Mesendoderm (in vitro differentiated cells): ENCODE data around the gene TRA2A.
A peak's percentile ranks its signal among the peaks of the same experiment; 100 is the strongest.

Experiments
- DNase-seq: peaks from one replicate; pipeline ENCODE4 v3.0.0; 2013
- H2AK5ac ChIP-seq: 2 replicates; pipeline ENCODE4 v1.6.1; 2013; ENCODE audit warnings: low read length, inconsistent platforms
- H2BK120ac ChIP-seq: 2 replicates; pipeline ENCODE4 v1.6.1; 2013; ENCODE audit warnings: low read depth, mild to moderate bottlenecking, low read length, moderate library complexity, mixed read lengths
- H2BK15ac ChIP-seq: replicated peaks from 2 replicates; pipeline ENCODE4 v1.6.1; 2013; ENCODE audit warnings: low read depth, mild to moderate bottlenecking, moderate library complexity
- H2BK5ac ChIP-seq: 2 replicates; pipeline ENCODE4 v1.6.1; 2013; ENCODE audit warnings: low read length, inconsistent platforms
- H3K18ac ChIP-seq: 2 replicates; pipeline ENCODE4 v1.6.1; 2013; ENCODE audit warnings: mild to moderate bottlenecking, low read length, mixed read lengths
- H3K23ac ChIP-seq: one replicate; pipeline ENCODE4 v1.6.1; 2013; ENCODE audit warnings: low read length
- H3K27ac ChIP-seq: 2 replicates; pipeline ENCODE4 v1.5.1; 2013; ENCODE audit warnings: low read depth, mild to moderate bottlenecking, inconsistent platforms, low read length, moderate library complexity
- H3K27me3 ChIP-seq: 2 replicates; pipeline ENCODE4 v1.6.1; 2013; ENCODE audit warnings: low read length, control low read depth, mild to moderate bottlenecking, inconsistent platforms; ENCODE audit not compliant: insufficient read depth, poor library complexity
- H3K36me3 ChIP-seq: 2 replicates; pipeline ENCODE4 v1.6.1; 2013; ENCODE audit warnings: low read length, inconsistent platforms; ENCODE audit not compliant: control insufficient read depth, insufficient read depth
- H3K4ac ChIP-seq: one replicate; pipeline ENCODE4 v1.6.1; 2013; ENCODE audit warnings: low read depth, mild to moderate bottlenecking, low read length, moderate library complexity
- H3K4me1 ChIP-seq: 2 replicates; pipeline ENCODE4 v1.6.1; 2013; ENCODE audit warnings: low read depth, low read length, inconsistent platforms; ENCODE audit not compliant: control insufficient read depth
- H3K4me2 ChIP-seq: 2 replicates; pipeline ENCODE4 v1.6.1; 2013; ENCODE audit warnings: low read length
- H3K4me3 ChIP-seq: 2 replicates; pipeline ENCODE4 v1.5.1; 2013; ENCODE audit warnings: mild to moderate bottlenecking, low read length
- H3K56ac ChIP-seq: one replicate; pipeline ENCODE4 v1.6.1; 2013; ENCODE audit warnings: low read length
- H3K79me1 ChIP-seq: 2 replicates; pipeline ENCODE4 v1.6.1; 2013; ENCODE audit warnings: low read length, inconsistent platforms
- H3K79me2 ChIP-seq: 2 replicates; pipeline ENCODE4 v1.6.1; 2013; ENCODE audit warnings: mild to moderate bottlenecking, low read length; ENCODE audit not compliant: control insufficient read depth, insufficient read depth
- H3K9ac ChIP-seq: 2 replicates; pipeline ENCODE4 v1.6.1; 2013; ENCODE audit warnings: low read length, inconsistent platforms
- H4K5ac ChIP-seq: one replicate; pipeline ENCODE4 v1.6.1; 2013; ENCODE audit warnings: low read length
- H4K8ac ChIP-seq: one replicate; pipeline ENCODE4 v1.6.1; 2013; ENCODE audit warnings: low read depth, mild to moderate bottlenecking, control low read depth, low read length, moderate library complexity
- WGBS: extraction: QIAGEN DNeasy Blood & Tissue Kit; methylation state at CpG from one replicate; pipeline ENCODE4 v1.1.7; 2013; ENCODE audit warnings: low lambda C conversion rate, missing lambda C conversion rate; ENCODE audit not compliant: insufficient coverage; ENCODE audit errors: extremely low coverage; 5-methylcytosine and 5-hydroxymethylcytosine counted together

The TRA2A gene

GRCh38 chr7:23472046-23472445, 59.7 kb downstream of the TRA2A start:
- no CpG with 5 or more reads among the region's 6 CpGs for WGBS
- H3K4me2 ChIP-seq = no peak overlapping the region

GRCh38 chr7:23471106-23471859, 60.5 kb downstream of the TRA2A start:
- peaks cover 2% of the 10 kb centered on the region for H3K4me1 ChIP-seq
- no peak overlapping the region for H2AK5ac ChIP-seq
- peak overlapping the region; percentile 72 for H3K23ac ChIP-seq
- H3K18ac ChIP-seq = peak overlapping the region; percentile 94
- H3K79me2 ChIP-seq = peaks cover 37% of the 10 kb centered on the region
- peak overlapping the region; percentile 97 for H3K9ac ChIP-seq
- no peak overlapping the region for H4K5ac ChIP-seq
- peak overlapping the region; percentile 97 for H3K56ac ChIP-seq
- peak overlapping the region; percentile 85 for H2BK120ac ChIP-seq
- H4K8ac ChIP-seq = no peak overlapping the region
- peaks cover 2% of the 10 kb centered on the region for H3K79me1 ChIP-seq
- H3K4ac ChIP-seq = peak overlapping the region; percentile 93
- DNase-seq = peak; percentile 97
- no peak overlapping the region for H2BK15ac ChIP-seq
- peak overlapping the region; percentile 96 for H3K27ac ChIP-seq
- H3K36me3 ChIP-seq = no peaks in the 10 kb centered on the region
- H2BK5ac ChIP-seq = peak overlapping the region; percentile 82
- peak overlapping the region; percentile 82 for H3K4me3 ChIP-seq
- peak overlapping the region; percentile 77 for H3K4me2 ChIP-seq
- H3K27me3 ChIP-seq = no peaks in the 10 kb centered on the region
- no CpG with 5 or more reads among the region's 44 CpGs for WGBS

More at GRCh38 chr7:23472046-23472445, 59.7 kb downstream of the TRA2A start:
- Histone ChIP-seq H3K56ac (no peak overlapping the region), H2BK5ac (no peak overlapping the region), H3K18ac (no peak overlapping the region), H3K79me2 (peaks cover 41% of the 10 kb centered on the region), H3K4me3 (no peak overlapping the region), H3K27me3 (no peaks in the 10 kb centered on the region), H4K8ac (no peak overlapping the region), H3K27ac (no peak overlapping the region), H2BK120ac (no peak overlapping the region), H4K5ac (no peak overlapping the region), H3K4ac (no peak overlapping the region), H3K4me1 (peaks cover 2% of the 10 kb centered on the region), H3K23ac (no peak overlapping the region), H2BK15ac (no peak overlapping the region), H3K9ac (no peak overlapping the region), H3K36me3 (no peaks in the 10 kb centered on the region), H2AK5ac (no peak overlapping the region), H3K79me1 (peaks cover 2% of the 10 kb centered on the region)
- no peak for DNase-seq

GRCh38 chr7:23470330-23471105, 61.3 kb downstream of the TRA2A start, which contains the start of gene IGF2BP3:
Gene IGF2BP3, minus strand, starts transcription at chr7:23470491. Its CDS starts 381 bp downstream, at chr7:23470110.
- Histone ChIP-seq H2BK5ac (peak within 1 kb of the TSS; percentile 64), H3K18ac (peak within 1 kb of the TSS; percentile 100), H3K23ac (peak within 1 kb of the TSS; percentile 97), H3K4me1 (peaks cover 5% of the 10 kb centered on the region), H2AK5ac (no peak within 1 kb of the TSS), H4K5ac (no peak within 1 kb of the TSS), H3K79me2 (peaks cover 44% of the 10 kb centered on the region), H4K8ac (no peak within 1 kb of the TSS), H3K27me3 (no peaks in the 10 kb centered on the region), H3K4ac (peak within 1 kb of the TSS; percentile 96), H3K79me1 (peaks cover 5% of the 10 kb centered on the region), H2BK120ac (peak within 1 kb of the TSS; percentile 96), H2BK15ac (no peak within 1 kb of the TSS), H3K27ac (peak within 1 kb of the TSS; percentile 96), H3K9ac (peak within 1 kb of the TSS; percentile 97), H3K36me3 (no peaks in the 10 kb centered on the region), H3K4me3 (peak within 1 kb of the TSS; percentile 82), H3K56ac (peak within 1 kb of the TSS; percentile 97), H3K4me2 (peak within 1 kb of the TSS; percentile 85)
- no CpG with 5 or more reads among the region's 34 CpGs for WGBS
- DNase-seq = peak; percentile 99

- peak overlapping the region; percentile 85 for H3K4me2 ChIP-seq
Measured at GRCh38 chr7:23469961-23470250, 61.9 kb downstream of the TRA2A start.

GRCh38 chr7:23469150-23469960, 62.4 kb downstream of the TRA2A start:
- no peak overlapping the region for H2BK15ac ChIP-seq
- peaks cover 47% of the 10 kb centered on the region for H3K79me2 ChIP-seq
- DNase-seq = peak; percentile 46
- no CpG with 5 or more reads among the region's 91 CpGs for WGBS
- H3K4ac ChIP-seq = peak overlapping the region; percentile 96
- peak overlapping the region; percentile 100 for H3K18ac ChIP-seq
- peak overlapping the region; percentile 97 for H3K23ac ChIP-seq
- no peaks in the 10 kb centered on the region for H3K27me3 ChIP-seq
- peaks cover 6% of the 10 kb centered on the region for H3K79me1 ChIP-seq
- H2AK5ac ChIP-seq = peak overlapping the region; percentile 24
- H3K36me3 ChIP-seq = no peaks in the 10 kb centered on the region
- H2BK120ac ChIP-seq = peak overlapping the region; percentile 96
- H4K5ac ChIP-seq = no peak overlapping the region
- peak overlapping the region; percentile 64 for H2BK5ac ChIP-seq
- peak overlapping the region; percentile 82 for H3K4me3 ChIP-seq
- peak overlapping the region; percentile 85 for H3K4me2 ChIP-seq
- peak overlapping the region; percentile 96 for H3K27ac ChIP-seq
- peak overlapping the region; percentile 97 for H3K9ac ChIP-seq
- H4K8ac ChIP-seq = no peak overlapping the region
- H3K56ac ChIP-seq = peak overlapping the region; percentile 97
- H3K4me1 ChIP-seq = peaks cover 6% of the 10 kb centered on the region

More at GRCh38 chr7:23469961-23470250, 61.9 kb downstream of the TRA2A start:
- Histone ChIP-seq H2BK15ac (no peak overlapping the region), H2AK5ac (no peak overlapping the region), H3K27me3 (no peaks in the 10 kb centered on the region), H3K4ac (peak overlapping the region; percentile 96), H3K4me1 (peaks cover 6% of the 10 kb centered on the region), H3K56ac (peak overlapping the region; percentile 97), H4K5ac (no peak overlapping the region), H3K23ac (peak overlapping the region; percentile 72), H3K36me3 (no peaks in the 10 kb centered on the region), H3K27ac (peak overlapping the region; percentile 96), H3K9ac (peak overlapping the region; percentile 97), H3K79me2 (peaks cover 46% of the 10 kb centered on the region), H3K4me3 (peak overlapping the region; percentile 82), H3K18ac (peak overlapping the region; percentile 100), H2BK120ac (peak overlapping the region; percentile 96), H2BK5ac (peak overlapping the region; percentile 54), H3K79me1 (peaks cover 6% of the 10 kb centered on the region), H4K8ac (no peak overlapping the region)
- WGBS = no CpG with 5 or more reads among the region's 18 CpGs
- DNase-seq = peak; percentile 45
